ENCODE measurements around the gene DCLRE1A.

DNA sequence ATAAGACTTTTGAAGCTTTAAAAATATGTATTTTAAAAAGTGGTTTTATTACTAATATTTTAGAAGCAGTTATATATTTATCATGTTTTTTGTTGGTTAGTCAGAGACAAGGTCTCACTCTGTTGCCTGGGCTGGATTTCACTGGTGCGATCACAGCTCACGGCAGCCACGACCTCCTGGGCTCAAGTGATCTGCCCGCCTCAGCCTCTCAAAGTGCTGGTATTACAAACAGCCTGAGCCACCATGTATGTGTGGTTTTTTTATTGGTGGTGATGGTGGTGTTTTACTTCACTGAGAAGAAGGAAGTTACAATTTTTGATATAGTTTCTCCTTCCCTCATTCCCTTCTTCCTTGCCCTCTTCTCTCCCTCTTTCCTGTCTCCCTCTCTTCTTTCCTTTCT, 14.0 kb upstream of the DCLRE1A start:
- TF ChIP-seq CTCF (IDR thresholded peaks at IDR 0.05; ENCODE audit: insufficient read depth, low read length) (no peak), POLR2AphosphoS5 (IDR thresholded peaks at IDR 0.05; ENCODE audit: low read depth) (no peak), GABPA (IDR thresholded peaks at IDR 0.05; ENCODE audit: low read depth) (no peak)
- TF ChIP-seq, protein P1, sequence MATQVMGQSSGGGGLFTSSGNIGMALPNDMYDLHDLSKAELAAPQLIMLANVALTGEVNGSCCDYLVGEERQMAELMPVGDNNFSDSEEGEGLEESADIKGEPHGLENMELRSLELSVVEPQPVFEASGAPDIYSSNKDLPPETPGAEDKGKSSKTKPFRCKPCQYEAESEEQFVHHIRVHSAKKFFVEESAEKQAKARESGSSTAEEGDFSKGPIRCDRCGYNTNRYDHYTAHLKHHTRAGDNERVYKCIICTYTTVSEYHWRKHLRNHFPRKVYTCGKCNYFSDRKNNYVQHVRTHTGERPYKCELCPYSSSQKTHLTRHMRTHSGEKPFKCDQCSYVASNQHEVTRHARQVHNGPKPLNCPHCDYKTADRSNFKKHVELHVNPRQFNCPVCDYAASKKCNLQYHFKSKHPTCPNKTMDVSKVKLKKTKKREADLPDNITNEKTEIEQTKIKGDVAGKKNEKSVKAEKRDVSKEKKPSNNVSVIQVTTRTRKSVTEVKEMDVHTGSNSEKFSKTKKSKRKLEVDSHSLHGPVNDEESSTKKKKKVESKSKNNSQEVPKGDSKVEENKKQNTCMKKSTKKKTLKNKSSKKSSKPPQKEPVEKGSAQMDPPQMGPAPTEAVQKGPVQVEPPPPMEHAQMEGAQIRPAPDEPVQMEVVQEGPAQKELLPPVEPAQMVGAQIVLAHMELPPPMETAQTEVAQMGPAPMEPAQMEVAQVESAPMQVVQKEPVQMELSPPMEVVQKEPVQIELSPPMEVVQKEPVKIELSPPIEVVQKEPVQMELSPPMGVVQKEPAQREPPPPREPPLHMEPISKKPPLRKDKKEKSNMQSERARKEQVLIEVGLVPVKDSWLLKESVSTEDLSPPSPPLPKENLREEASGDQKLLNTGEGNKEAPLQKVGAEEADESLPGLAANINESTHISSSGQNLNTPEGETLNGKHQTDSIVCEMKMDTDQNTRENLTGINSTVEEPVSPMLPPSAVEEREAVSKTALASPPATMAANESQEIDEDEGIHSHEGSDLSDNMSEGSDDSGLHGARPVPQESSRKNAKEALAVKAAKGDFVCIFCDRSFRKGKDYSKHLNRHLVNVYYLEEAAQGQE (IDR thresholded peaks at IDR 0.05; ENCODE audit: insufficient replicate concordance, low read depth) = no peak
